ENCODE data around the gene LRMDA. TPM values are rescaled to one million over a fixed set of nuclear protein-coding genes. Genes with fewer than 3 reads are reported as not detected.

The LRMDA gene
- total and polyA plus RNA-seq, 2 of the 8 experiments (the other 6 are each of a cell fraction or from before 2014, with no cell fraction given) = 0.86 to 2.8 TPM

DNA sequence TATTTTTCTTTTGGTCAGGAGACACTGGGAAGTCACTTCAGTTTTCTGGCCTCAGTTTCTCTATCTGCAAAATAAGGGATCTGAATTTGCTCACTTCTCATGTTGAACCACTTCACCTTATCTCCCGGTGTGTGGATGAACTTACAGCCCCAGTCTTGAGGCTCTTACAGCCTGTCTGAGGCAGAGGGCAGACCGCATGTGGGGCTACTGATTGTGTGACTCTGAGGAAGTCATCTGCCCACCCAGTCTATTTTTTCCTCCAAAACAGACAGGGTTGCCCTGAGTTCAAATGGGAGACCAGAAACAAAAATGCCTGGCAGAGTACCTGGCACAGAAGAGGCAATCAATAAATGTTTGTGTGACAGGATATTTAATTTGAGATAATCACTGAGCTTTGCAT, 78.3 kb downstream of the LRMDA start:
- no peaks in the 10 kb centered on the region for H3K23me2 ChIP-seq (ENCODE audit: low read depth, low read length)
- no peak overlapping the region for H2BK5ac ChIP-seq (ENCODE audit: low read depth, low read length)
- no peak overlapping the region for H2BK15ac ChIP-seq (ENCODE audit: low read length)
- H3K9me3 ChIP-seq (ENCODE audit: insufficient read depth in 2 of 2, low read depth in 1 of 2, low read length in 1 of 2) = no peaks in the 10 kb centered on the region
- H4K20me1 ChIP-seq (replicated peaks in 1 of 2; ENCODE audit: control insufficient read depth in 1 of 2, insufficient read depth in 2 of 2, low read length in 2 of 2) = no peaks in the 10 kb centered on the region
- peaks cover 0 to 4% (median 0%) of the 10 kb centered on the region in 4 experiments; a peak in 2 of 7 replicates for H3K4me1 ChIP-seq (replicated peaks in 1 of 4; ENCODE audit: control insufficient read depth in 3 of 4, insufficient read depth in 4 of 4, low read length in 3 of 4)
- H3K79me2 ChIP-seq (ENCODE audit: control insufficient read depth in 1 of 2, insufficient read depth in 2 of 2, low read length in 2 of 2) = no peaks in the 10 kb centered on the region
- no peak overlapping the region for H4K5ac ChIP-seq (ENCODE audit: insufficient read length, low read depth, low read length)
- H2AK5ac ChIP-seq (ENCODE audit: low read depth, low read length) = no peak overlapping the region
- no peak overlapping the region for H4K91ac ChIP-seq (replicated peaks; ENCODE audit: insufficient read length, low read length)
- CTCF ChIA-PET (ENCODE audit: partially characterized antibody) = no interaction called here
- H3K27me3 ChIP-seq (replicated peaks in 1 of 4; ENCODE audit: control insufficient read depth in 3 of 4, extremely low read depth in 1 of 4, insufficient read depth in 3 of 4, low read length in 3 of 4) = no peaks in the 10 kb centered on the region; a peak in 1 of 7 replicates
- H3K27ac ChIP-seq (ENCODE audit: low read depth, low read length) = no peak overlapping the region
- H3K4me3 ChIP-seq (ENCODE audit: extremely low read depth in 1 of 4, insufficient read depth in 2 of 4, low read depth in 3 of 4, low read length in 4 of 4) = no peak overlapping the region
- no peak overlapping the region for H3K9ac ChIP-seq (replicated peaks in 1 of 4; ENCODE audit: extremely low read depth in 1 of 4, low read depth in 3 of 4, low read length in 3 of 4)
- no peak overlapping the region for H2AFZ ChIP-seq (ENCODE audit: low read length)
- POLR2A ChIA-PET (ENCODE audit: partially characterized antibody) = no interaction called here
- H3K79me1 ChIP-seq (ENCODE audit: low read depth, low read length) = no peaks in the 10 kb centered on the region
- DNase-seq (ENCODE audit: low read depth in 1 of 2, low spot score in 2 of 2) (no peak), FAIRE-seq (no peak)
- no peak overlapping the region for H2BK20ac ChIP-seq (ENCODE audit: low read length)
- H3K14ac ChIP-seq (ENCODE audit: insufficient read length) = no peak overlapping the region
- H3K56ac ChIP-seq (replicated peaks; ENCODE audit: insufficient read length, low read depth, low read length) = no peak overlapping the region
- 93% methylated on average over 2 of the region's 2 CpGs; no CpG with 5 or more reads in 1 of the 2 experiments for WGBS, 2 experiments (ENCODE audit: extremely low coverage in 1 of 2, insufficient coverage in 1 of 2, insufficient read length in 1 of 2, insufficient replicate concordance in 2 of 2, low coverage in 1 of 2, low lambda C conversion rate in 2 of 2, missing lambda C conversion rate in 1 of 2)
- H3K4me2 ChIP-seq (ENCODE audit: insufficient read depth in 1 of 2, low read depth in 2 of 2, low read length in 2 of 2) = no peak overlapping the region
- H3K4ac ChIP-seq (replicated peaks; ENCODE audit: insufficient read length, low read depth, low read length) = no peak overlapping the region
- no peak overlapping the region for H2BK12ac ChIP-seq (ENCODE audit: low read depth, low read length)
- no peak overlapping the region for H4K8ac ChIP-seq (ENCODE audit: extremely low read depth, insufficient read depth, low read length)
- no peak overlapping the region for H3K23ac ChIP-seq (ENCODE audit: insufficient read length)
- H3K18ac ChIP-seq (ENCODE audit: extremely low read depth, low read length) = no peak overlapping the region
- no peaks in the 10 kb centered on the region for H3K36me3 ChIP-seq (ENCODE audit: control insufficient read depth in 2 of 4, insufficient read depth in 4 of 4, low read length in 3 of 4)
- H2BK120ac ChIP-seq (replicated peaks; ENCODE audit: low read depth, low read length) = no peak overlapping the region
- TF ChIP-seq SP2 (IDR thresholded peaks at IDR 0.05; ENCODE audit: low read length) (no peak), RNF2 (IDR thresholded peaks at IDR 0.05; ENCODE audit: borderline replicate concordance, low read depth, low read length, missing control alignments, poor library complexity, severe bottlenecking) (no peak), YY1 (IDR thresholded peaks at IDR 0.05; ENCODE audit: low read depth, low read length) (no peak), SUZ12 (IDR thresholded peaks at IDR 0.05; ENCODE audit: low read length) (no peak), CHD2 (IDR thresholded peaks at IDR 0.05; ENCODE audit: low read length) (no peak), NRF1 (IDR thresholded peaks at IDR 0.05; ENCODE audit: low read depth, low read length) (no peak), TCF12 (IDR thresholded peaks at IDR 0.05; ENCODE audit: low read depth, low read length) (no peak), CBX8 (IDR thresholded peaks at IDR 0.05; ENCODE audit: borderline replicate concordance, low read depth, low read length) (no peak)
